Measurements from ENCODE around the gene TRPM8. TPM values are rescaled to one million over a fixed set of nuclear protein-coding genes. Genes with fewer than 3 reads are reported as not detected.
"Not testable (repeated sequence)": the region's sequence is repeated elsewhere in the genome, so short reads cannot be mapped to it uniquely, and the experiment has no call there.

TRPM8 gene
- total RNA-seq, 2 experiments from 2014 or later, result not detected

DNA sequence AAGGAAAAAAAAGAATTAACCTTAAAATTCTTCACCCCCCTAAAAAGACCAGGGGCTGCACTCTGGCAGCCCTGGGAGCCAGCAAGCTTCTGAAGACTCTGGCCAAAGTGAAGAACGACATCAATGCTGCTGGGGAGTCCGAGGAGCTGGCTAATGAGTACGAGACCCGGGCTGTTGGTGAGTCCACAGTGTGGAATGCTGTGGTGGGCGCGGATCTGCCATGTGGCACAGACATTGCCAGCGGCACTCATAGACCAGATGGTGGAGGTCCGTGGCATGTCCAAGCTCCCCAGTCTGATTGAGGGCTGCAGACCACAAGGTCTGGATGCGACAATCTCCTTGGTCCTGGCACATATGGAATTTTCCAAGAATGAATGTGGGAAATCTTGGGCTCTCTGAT is 47.4 kb downstream of the TRPM8 start:
- Mint-ChIP-seq H3K27ac (no peak overlapping the region), H3K9me3 (ENCODE audit: insufficient read depth) (no peaks in the 10 kb centered on the region), H3K27me3 (ENCODE audit: low read depth) (no peaks in the 10 kb centered on the region), H3K36me3 (ENCODE audit: low read depth) (no peaks in the 10 kb centered on the region), H3K4me1 (ENCODE audit: low read depth) (peaks cover 13% of the 10 kb centered on the region), H3K4me3 (no peak overlapping the region)
- CTCF ChIA-PET, result no interaction called here
- ATAC-seq (no peak), DNase-seq (no peak)
- POLR2A ChIA-PET, result no interaction called here

DNA sequence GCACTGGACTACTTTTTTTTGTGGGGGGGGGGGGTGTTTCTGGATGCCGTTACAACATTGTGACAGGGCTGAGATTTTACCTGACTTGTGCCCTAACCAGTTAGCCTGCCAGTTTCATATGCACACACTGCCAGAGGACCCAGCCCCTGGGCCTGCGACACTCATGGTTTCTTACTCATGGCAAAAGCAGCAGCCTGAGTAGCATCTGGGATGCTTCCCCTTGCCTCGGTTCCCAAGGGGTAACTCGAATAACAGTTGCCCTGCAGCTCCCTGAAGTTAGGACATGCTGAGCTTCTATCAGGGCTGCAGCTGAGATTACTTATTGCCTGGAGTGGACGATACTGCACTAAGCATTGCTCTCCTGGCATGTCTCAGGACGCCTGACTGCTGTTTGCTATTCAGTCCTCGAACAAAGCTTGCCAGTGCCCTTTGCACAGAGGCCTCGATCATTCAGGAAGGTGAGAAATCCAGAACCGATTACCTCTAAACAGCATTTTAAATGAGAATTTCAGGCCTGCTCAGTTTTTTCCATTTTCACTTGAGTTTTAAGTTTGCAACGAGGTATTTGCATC is 47.9 kb downstream of the TRPM8 start:
- CTCF ChIA-PET, result no interaction called here
- Mint-ChIP-seq H3K27me3 (ENCODE audit: low read depth) (peaks cover 4% of the 10 kb centered on the region), H3K9me3 (ENCODE audit: insufficient read depth) (no peaks in the 10 kb centered on the region), H3K27ac (no peak overlapping the region), H3K4me1 (ENCODE audit: low read depth) (peaks cover 13% of the 10 kb centered on the region), H3K36me3 (ENCODE audit: low read depth) (no peaks in the 10 kb centered on the region), H3K4me3 (no peak overlapping the region)
- no peak for ATAC-seq
- DNase-seq, result no peak
- POLR2A ChIA-PET, result interaction anchor here (0.7 kb wide), 1 partner anchor 1061 kb away, joined by 3 read pairs; no protein-coding TSS in a partner anchor

DNA sequence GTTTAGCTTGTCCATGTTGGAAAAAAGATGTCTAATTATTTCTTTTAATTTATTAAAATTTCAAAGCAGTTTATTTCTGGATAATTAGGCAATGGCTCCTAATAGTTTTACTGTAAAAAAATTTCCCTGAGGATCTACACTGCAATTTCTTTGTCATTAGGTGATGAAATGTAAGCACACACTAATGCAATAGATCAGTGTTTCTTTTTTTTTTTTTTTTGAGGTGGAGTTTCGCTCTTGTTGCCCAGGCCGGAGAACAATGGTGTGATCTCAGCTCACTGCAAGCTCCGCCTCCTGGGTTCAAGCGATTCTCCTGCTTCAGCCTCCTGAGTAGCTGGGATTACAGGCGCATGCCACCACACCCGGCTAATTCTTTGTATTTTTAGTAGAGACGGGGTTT is 48.5 kb downstream of the TRPM8 start:
- POLR2A ChIA-PET, result interaction anchor here (0.7 kb wide), 1 partner anchor 1061 kb away, joined by 3 read pairs; no protein-coding TSS in a partner anchor
- H3K27me3 Mint-ChIP-seq (ENCODE audit: low read depth); ATAC-seq; H3K4me3 Mint-ChIP-seq; CTCF ChIA-PET; H3K9me3 Mint-ChIP-seq (ENCODE audit: insufficient read depth); H3K36me3 Mint-ChIP-seq (ENCODE audit: low read depth); DNase-seq; H3K27ac Mint-ChIP-seq: not testable (repeated sequence)
- peaks cover 13% of the 10 kb centered on the region for H3K4me1 Mint-ChIP-seq (ENCODE audit: low read depth)

DNA sequence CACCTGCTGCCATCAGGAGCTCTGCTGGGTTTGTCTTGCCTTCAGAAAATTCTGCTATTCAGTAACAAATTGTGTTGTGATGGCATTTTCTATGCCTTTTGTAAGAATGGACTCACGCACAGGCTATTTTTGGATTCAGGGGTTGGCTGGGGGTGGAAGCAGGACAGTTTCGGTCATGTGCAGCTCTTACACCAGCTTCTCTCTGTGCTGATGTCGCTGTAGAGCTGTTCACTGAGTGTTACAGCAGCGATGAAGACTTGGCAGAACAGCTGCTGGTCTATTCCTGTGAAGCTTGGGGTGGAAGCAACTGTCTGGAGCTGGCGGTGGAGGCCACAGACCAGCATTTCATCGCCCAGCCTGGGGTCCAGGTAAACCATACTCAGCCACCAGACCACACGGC is 49.2 kb downstream of the TRPM8 start:
- ATAC-seq, result no peak
- Mint-ChIP-seq H3K4me1 (ENCODE audit: low read depth) (peaks cover 13% of the 10 kb centered on the region), H3K36me3 (ENCODE audit: low read depth) (no peaks in the 10 kb centered on the region), H3K27me3 (ENCODE audit: low read depth) (peaks cover 11% of the 10 kb centered on the region), H3K27ac (no peak overlapping the region), H3K4me3 (no peak overlapping the region), H3K9me3 (ENCODE audit: insufficient read depth) (no peaks in the 10 kb centered on the region)
- ChIA-PET POLR2A (no interaction called here), CTCF (interaction anchor here (1.2 kb wide), 1 partner anchor 9 kb away, joined by 3 read pairs; no protein-coding TSS in a partner anchor)
- no peak for DNase-seq

DNA sequence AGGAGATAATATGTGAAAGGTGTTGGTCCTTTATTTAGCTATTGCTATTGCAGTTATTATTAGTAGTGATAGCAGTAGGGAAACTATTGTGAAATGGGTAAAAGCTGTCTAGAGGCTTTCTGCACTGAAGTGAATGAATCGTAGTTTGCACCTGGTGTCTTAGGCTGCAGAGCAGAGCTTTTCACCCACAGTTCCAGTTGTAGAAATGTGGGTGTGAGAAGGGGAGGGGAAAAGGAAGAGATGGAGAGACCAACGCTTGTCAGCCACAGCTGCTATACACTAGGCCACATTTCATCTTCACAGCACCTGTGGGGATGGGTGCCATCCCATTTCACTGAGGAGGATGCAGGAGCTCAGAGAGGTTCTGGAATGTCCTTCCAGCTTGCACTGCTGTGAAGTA is 50.0 kb downstream of the TRPM8 start:
- H3K9me3 Mint-ChIP-seq (ENCODE audit: insufficient read depth), result no peaks in the 10 kb centered on the region
- peaks cover 11% of the 10 kb centered on the region for H3K27me3 Mint-ChIP-seq (ENCODE audit: low read depth)
- H3K27ac Mint-ChIP-seq, result no peak overlapping the region
- H3K4me1 Mint-ChIP-seq (ENCODE audit: low read depth), result peaks cover 13% of the 10 kb centered on the region
- DNase-seq (no peak), ATAC-seq (no peak)
- H3K36me3 Mint-ChIP-seq (ENCODE audit: low read depth), result no peaks in the 10 kb centered on the region
- H3K4me3 Mint-ChIP-seq, result no peak overlapping the region
- ChIA-PET POLR2A (no interaction called here), CTCF (interaction anchor here (1.2 kb wide), 1 partner anchor 9 kb away, joined by 3 read pairs; no protein-coding TSS in a partner anchor)

DNA sequence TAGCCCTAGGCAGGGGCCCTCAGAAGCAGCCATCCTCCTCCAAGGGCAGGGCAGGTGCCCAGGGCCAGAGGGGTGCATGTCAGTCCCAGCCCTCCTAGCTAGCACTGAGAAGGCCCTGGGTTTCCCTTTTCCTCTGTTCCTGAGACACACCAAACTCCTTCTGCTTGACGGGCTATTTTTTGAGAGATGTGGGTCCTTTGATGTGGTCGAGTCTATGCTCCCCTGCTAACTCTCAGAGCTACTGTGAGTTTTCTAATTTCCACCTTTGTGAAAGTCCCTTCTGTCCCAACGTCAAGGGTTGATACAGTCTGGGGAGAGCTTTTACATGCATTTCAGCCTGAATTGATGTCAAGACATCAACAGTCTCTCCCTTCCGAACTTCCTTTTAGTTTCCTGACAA is 51.4 kb downstream of the TRPM8 start:
- Mint-ChIP-seq H3K36me3 (ENCODE audit: low read depth) (no peaks in the 10 kb centered on the region), H3K4me3 (no peak overlapping the region), H3K27ac (no peak overlapping the region), H3K4me1 (ENCODE audit: low read depth) (peaks cover 13% of the 10 kb centered on the region), H3K9me3 (ENCODE audit: insufficient read depth) (no peaks in the 10 kb centered on the region), H3K27me3 (ENCODE audit: low read depth) (peaks cover 11% of the 10 kb centered on the region)
- peak; percentile 71 for ATAC-seq
- ChIA-PET CTCF (interaction anchor here (0.9 kb wide), 1 partner anchor 37 kb away, joined by 3 read pairs; no protein-coding TSS in a partner anchor), POLR2A (no interaction called here)
- DNase-seq, result no peak

DNA sequence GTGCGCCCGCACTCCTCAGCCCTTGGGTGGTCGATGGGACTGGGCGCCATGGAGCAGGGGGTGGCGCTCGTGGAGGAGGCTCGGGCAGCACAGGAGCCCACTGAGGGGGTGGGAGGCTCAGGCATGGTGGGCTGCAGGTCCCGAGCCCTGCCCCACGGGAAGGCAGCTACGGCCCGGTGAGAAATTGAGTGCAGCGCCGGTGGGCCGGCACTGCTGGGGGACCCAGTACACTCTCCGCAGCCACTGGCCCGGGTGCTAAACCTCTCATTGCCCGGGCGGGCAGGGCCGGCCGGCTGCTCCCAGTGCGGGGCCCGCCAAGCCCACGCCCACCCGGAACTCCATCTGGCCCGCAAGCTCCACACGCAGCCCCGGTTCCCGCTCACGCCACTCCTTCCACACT is 55.3 kb downstream of the TRPM8 start:
- ATAC-seq; DNase-seq; H3K9me3 Mint-ChIP-seq (ENCODE audit: insufficient read depth); H3K27ac Mint-ChIP-seq; CTCF ChIA-PET; H3K4me3 Mint-ChIP-seq; POLR2A ChIA-PET; H3K36me3 Mint-ChIP-seq (ENCODE audit: low read depth): not testable (repeated sequence)
- H3K27me3 Mint-ChIP-seq (ENCODE audit: low read depth), result peaks cover 11% of the 10 kb centered on the region
- peaks cover 26% of the 10 kb centered on the region for H3K4me1 Mint-ChIP-seq (ENCODE audit: low read depth)

DNA sequence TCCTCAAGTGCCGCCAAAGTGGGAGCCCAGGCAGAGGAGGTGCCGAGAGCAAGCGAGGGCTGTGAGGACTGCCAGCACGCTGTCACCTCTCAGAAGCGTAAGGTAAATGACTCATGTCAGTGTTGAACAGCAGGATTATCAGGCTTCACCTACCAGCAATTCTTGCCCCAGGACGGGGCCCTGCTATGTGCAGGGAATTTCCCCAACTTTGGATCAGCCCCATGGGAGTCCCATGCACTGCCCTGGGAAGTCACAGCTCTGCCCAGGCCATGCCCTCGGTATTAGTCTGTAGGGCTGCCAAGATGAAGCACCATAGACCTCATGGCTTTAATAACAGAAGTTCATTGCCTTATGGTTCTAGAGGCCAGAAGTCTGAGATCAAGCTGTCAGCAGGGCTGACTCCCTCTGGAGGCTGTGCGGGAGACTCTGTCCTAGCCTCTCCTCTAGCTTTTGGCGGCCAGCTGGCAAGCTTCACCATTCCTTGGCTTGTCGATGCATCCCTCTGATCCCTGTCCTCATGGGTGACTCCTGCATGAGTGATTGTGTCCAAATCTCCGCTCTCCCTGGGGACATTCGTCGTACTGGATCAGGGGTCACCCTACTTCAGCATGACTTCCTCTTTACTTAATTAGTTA is 55.9 kb downstream of the TRPM8 start:
- ChIA-PET CTCF (no interaction called here), POLR2A (no interaction called here)
- no peaks in the 10 kb centered on the region for H3K36me3 Mint-ChIP-seq (ENCODE audit: low read depth)
- no peaks in the 10 kb centered on the region for H3K9me3 Mint-ChIP-seq (ENCODE audit: insufficient read depth)
- ATAC-seq, result no peak
- DNase-seq, result no peak
- peaks cover 11% of the 10 kb centered on the region for H3K27me3 Mint-ChIP-seq (ENCODE audit: low read depth)
- H3K4me1 Mint-ChIP-seq (ENCODE audit: low read depth), result peaks cover 26% of the 10 kb centered on the region
- H3K4me3 Mint-ChIP-seq, result no peak overlapping the region
- no peak overlapping the region for H3K27ac Mint-ChIP-seq

DNA sequence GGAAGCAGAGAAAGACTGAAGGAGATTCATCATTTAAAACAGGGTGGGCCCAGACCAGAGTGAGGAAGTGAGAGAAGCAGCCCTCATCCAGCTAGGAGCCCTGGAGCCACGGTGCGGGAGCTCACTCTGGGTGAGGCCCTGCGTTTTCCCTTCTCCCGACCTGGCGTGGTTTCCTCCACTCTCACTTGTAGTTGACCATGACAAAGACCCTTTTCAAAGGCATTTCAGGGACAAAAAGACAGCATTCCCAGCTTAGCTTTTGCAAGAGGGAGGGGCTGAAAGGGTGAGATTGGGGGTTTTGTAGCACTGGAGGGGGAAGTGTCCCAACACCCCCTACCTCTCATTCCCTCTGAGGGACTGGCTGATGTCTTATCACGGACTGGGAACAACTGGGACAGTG is 56.6 kb downstream of the TRPM8 start:
- Mint-ChIP-seq H3K9me3 (ENCODE audit: insufficient read depth) (no peaks in the 10 kb centered on the region), H3K27ac (no peak overlapping the region), H3K27me3 (ENCODE audit: low read depth) (peaks cover 11% of the 10 kb centered on the region), H3K4me1 (ENCODE audit: low read depth) (peaks cover 27% of the 10 kb centered on the region), H3K36me3 (ENCODE audit: low read depth) (no peaks in the 10 kb centered on the region), H3K4me3 (no peak overlapping the region)
- CTCF ChIA-PET, result interaction anchor here (0.9 kb wide), 1 partner anchor 162 kb away, joined by 3 read pairs; no protein-coding TSS in a partner anchor
- POLR2A ChIA-PET, result no interaction called here
- no peak for DNase-seq
- no peak for ATAC-seq

DNA sequence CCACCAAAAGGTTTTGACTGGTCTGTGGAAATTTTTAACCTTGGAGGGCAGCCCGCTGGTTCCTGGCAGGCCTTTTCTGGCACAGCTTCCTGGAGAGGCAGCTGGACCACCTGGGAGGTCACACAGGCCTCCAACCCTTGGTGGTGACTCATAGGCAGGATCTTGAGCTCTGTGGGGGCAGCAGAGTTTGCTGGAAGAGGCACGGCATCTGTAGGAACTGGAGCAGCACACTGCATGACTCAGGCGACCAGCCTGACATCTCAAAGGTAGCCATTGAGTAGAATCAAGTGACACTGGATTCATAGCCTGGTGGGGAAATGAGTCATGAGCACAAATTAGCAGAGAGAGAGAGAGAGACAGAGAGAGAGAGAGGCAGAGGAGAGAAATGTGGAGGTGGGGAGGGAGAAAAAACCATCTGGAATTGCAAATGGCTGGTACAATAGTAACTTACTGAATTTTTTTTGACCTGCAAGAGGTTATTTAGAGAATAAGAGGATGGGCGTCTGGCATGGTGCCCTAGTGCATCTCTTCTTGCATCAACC is 57.4 kb downstream of the TRPM8 start:
- H3K27me3 Mint-ChIP-seq (ENCODE audit: low read depth), result peaks cover 11% of the 10 kb centered on the region
- peak overlapping the region; percentile 2 for H3K27ac Mint-ChIP-seq
- ChIA-PET POLR2A (no interaction called here), CTCF (interaction anchor here (0.8 to 0.9 kb wide), 2 partner anchors 15 to 161 kb away, joined by 3 read pairs; no protein-coding TSS in a partner anchor)
- no peaks in the 10 kb centered on the region for H3K9me3 Mint-ChIP-seq (ENCODE audit: insufficient read depth)
- peaks cover 24% of the 10 kb centered on the region for H3K4me1 Mint-ChIP-seq (ENCODE audit: low read depth)
- H3K4me3 Mint-ChIP-seq, result no peak overlapping the region
- H3K36me3 Mint-ChIP-seq (ENCODE audit: low read depth), result no peaks in the 10 kb centered on the region
- DNase-seq, result no peak
- ATAC-seq, result peak; percentile 64

DNA sequence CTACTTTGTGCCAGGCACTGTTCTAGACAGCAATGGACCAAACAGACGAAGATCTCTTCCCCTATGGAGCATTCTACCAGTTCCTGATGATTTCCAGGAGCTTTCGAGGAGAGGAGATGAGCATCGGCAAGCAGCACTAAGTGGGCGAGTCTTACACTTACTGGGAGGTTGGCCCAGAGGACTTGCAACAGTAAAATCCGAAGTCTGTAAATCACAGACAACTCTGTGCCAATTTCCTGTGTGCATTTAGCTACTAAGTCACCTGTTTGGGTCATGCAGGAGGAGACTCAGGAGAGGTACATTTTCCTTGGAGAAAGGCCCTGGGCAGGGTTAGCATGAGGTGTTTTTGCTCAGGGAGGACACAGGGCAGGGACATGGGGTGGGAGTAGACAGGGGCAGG is 58.9 kb downstream of the TRPM8 start:
- ChIA-PET POLR2A (no interaction called here), CTCF (interaction anchor here (1.0 to 1.2 kb wide), 3 partner anchors 9 to 525 kb away, joined by 3 to 4 read pairs (median 3); no protein-coding TSS in a partner anchor)
- peaks cover 25% of the 10 kb centered on the region for H3K4me1 Mint-ChIP-seq (ENCODE audit: low read depth)
- ATAC-seq (no peak), DNase-seq (no peak)
- no peaks in the 10 kb centered on the region for H3K36me3 Mint-ChIP-seq (ENCODE audit: low read depth)
- H3K27ac Mint-ChIP-seq, result no peak overlapping the region
- H3K27me3 Mint-ChIP-seq (ENCODE audit: low read depth), result no peaks in the 10 kb centered on the region
- no peaks in the 10 kb centered on the region for H3K9me3 Mint-ChIP-seq (ENCODE audit: insufficient read depth)
- no peak overlapping the region for H3K4me3 Mint-ChIP-seq

DNA sequence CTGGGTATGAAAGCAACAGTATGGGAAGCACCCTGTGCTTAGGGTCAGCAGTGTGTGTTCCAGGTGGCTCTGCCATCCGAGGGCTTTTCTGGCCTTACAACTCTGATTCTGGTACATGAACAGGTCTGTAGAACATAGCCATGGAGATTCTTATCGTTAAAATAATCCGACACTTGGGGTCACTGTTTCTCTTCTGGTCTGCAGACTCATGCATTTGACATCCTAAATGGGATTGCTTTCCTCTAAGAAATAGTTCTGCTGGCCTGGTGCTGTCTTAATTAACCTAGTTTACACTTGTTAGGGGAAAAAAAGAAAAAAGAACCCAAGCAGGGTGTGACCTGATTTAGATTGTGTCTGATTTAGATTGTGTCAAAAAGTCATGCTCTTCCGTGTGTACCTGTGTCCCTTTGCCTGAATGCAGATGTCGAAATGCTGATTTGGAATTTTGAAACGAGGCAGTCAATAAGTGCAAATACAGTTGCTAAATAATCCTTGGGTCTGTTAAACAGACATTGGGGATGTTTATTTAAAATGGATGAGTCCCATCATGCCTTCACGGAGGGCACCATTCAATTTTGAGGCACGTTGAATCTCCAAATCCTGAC is 59.6 kb downstream of the TRPM8 start:
- DNase-seq, result peak; percentile 53
- peak; percentile 76 for ATAC-seq
- POLR2A ChIA-PET, result no interaction called here
- CTCF ChIA-PET, result interaction anchor here (0.7 to 1.6 kb wide), 6 partner anchors 13 to 568 kb away, joined by 3 to 9 read pairs (median 4); no protein-coding TSS in a partner anchor
- Mint-ChIP-seq H3K4me3 (no peak overlapping the region), H3K27ac (peak overlapping the region; percentile 23), H3K9me3 (ENCODE audit: insufficient read depth) (no peaks in the 10 kb centered on the region), H3K27me3 (ENCODE audit: low read depth) (no peaks in the 10 kb centered on the region), H3K4me1 (ENCODE audit: low read depth) (peaks cover 27% of the 10 kb centered on the region), H3K36me3 (ENCODE audit: low read depth) (no peaks in the 10 kb centered on the region)

Measured in activated CD8-positive, alpha-beta T cell treated with anti-CD3 and anti-CD28 coated beads, Interleukin-2, amount 10 ng/mL, durations not matched to agents 7 days and 5 days (primary cell).